ENCODE results near the gene DCXR. TPM values are rescaled to one million over a fixed set of nuclear protein-coding genes. Genes with fewer than 3 reads are reported as not detected.

Gene DCXR
- total and polyA plus RNA-seq, 2 of the 13 experiments (the other 11 are each of a cell fraction or from before 2014, with no cell fraction given) = 287 to 311 TPM

- TF ChIP-seq THAP7 (CRISPR knock-in tag; IDR thresholded peaks at IDR 0.05) (no peak), REL (CRISPR knock-in tag; conservative IDR thresholded peaks at IDR 0.05) (no peak), ZBTB25 (CRISPR knock-in tag; IDR thresholded peaks at IDR 0.05) (no peak), ZNF543 (CRISPR knock-in tag; IDR thresholded peaks at IDR 0.05) (no peak), MXD3 (CRISPR knock-in tag; IDR thresholded peaks at IDR 0.05) (no peak), GABPB1 (CRISPR knock-in tag; IDR thresholded peaks at IDR 0.05) (peak; percentile 20; the same call in 1 of the 2 replicates), RNF219 (CRISPR knock-in tag; IDR thresholded peaks at IDR 0.05) (no peak), PITX1 (CRISPR knock-in tag; IDR thresholded peaks at IDR 0.05) (no peak), ZUFSP (CRISPR knock-in tag; IDR thresholded peaks at IDR 0.05; ENCODE audit: borderline replicate concordance) (no peak), HNRNPK (IDR thresholded peaks at IDR 0.05; ENCODE audit: low read depth, low read length, poor library complexity, severe bottlenecking) (peak; percentile 55), ZNF530 (CRISPR knock-in tag; IDR thresholded peaks at IDR 0.05; ENCODE audit: low read depth) (no peak), ZNF235 (CRISPR knock-in tag; IDR thresholded peaks at IDR 0.05; ENCODE audit: borderline replicate concordance) (no peak), HOXD1 (CRISPR knock-in tag; IDR thresholded peaks at IDR 0.05) (no peak), ZBTB7B (CRISPR knock-in tag; IDR thresholded peaks at IDR 0.05) (no peak), ZNF713 (CRISPR knock-in tag; IDR thresholded peaks at IDR 0.05) (no peak), ZKSCAN5 (CRISPR knock-in tag; IDR thresholded peaks at IDR 0.05) (no peak), ZNF274 (CRISPR knock-in tag; IDR thresholded peaks at IDR 0.05) (no peak), MZF1 (CRISPR knock-in tag; IDR thresholded peaks at IDR 0.05; ENCODE audit: borderline replicate concordance) (no peak), ZNF883 (CRISPR knock-in tag; IDR thresholded peaks at IDR 0.05; ENCODE audit: not compliant biosample characterization) (no peak), RBFOX2 (IDR thresholded peaks at IDR 0.05; ENCODE audit: low read depth, low read length) (peak; percentile 69)
Measured at GRCh38 chr17:82031885-82032627, 5.4 kb downstream of the DCXR start (continued).
